Neutrophil (primary cell): ENCODE results near the gene RGS11.

Source experiments
- H3K27ac ChIP-seq: fragments of 200-600 bp; sonication (generic); 2 replicates; pipeline ENCODE4 v1.5.1; 2016; ENCODE audit warnings: mild to moderate bottlenecking, moderate library complexity
- H3K27me3 ChIP-seq: fragments of 200-600 bp; sonication (generic); 2 replicates; pipeline ENCODE4 v1.6.0; 2016; ENCODE audit warnings: mild to moderate bottlenecking
- H3K36me3 ChIP-seq: fragments of 200-600 bp; sonication (generic); 2 replicates; pipeline ENCODE4 v1.5.1; 2017
- H3K4me1 ChIP-seq, 2 experiments: fragments of 200-600 bp in 1 of 2; sonication (generic) in 1 of 2; 1 replicate in 1 of 2; 2 replicates in 1 of 2; pipeline versions ENCODE4 v1.5.1 to v1.6.1; 2013 to 2016; ENCODE audit warnings: low read depth in 1 of 2, low read length in 1 of 2, mild to moderate bottlenecking in 1 of 2, moderate library complexity in 1 of 2; ENCODE audit not compliant: control insufficient read depth in 1 of 2, insufficient read depth in 1 of 2
- H3K4me3 ChIP-seq, 2 experiments: fragments of 200-600 bp in 1 of 2; sonication (generic) in 1 of 2; 1 replicate in 1 of 2; 2 replicates in 1 of 2; pipeline ENCODE4 v1.5.1; 2013 to 2016; ENCODE audit warnings: low read depth in 1 of 2, low read length in 1 of 2, mild to moderate bottlenecking in 1 of 2, moderate library complexity in 1 of 2
- H3K9me3 ChIP-seq: fragments of 200-600 bp; sonication (generic); 2 replicates; pipeline ENCODE4 v1.5.1; 2016
- CTCF ChIP-seq: fragments of 200-600 bp; sonication (generic); IDR thresholded peaks from 2 replicates; pipeline ENCODE4 v1.5.1; 2016; ENCODE audit warnings: antibody characterized with exemption

Gene RGS11

GRCh38 chr16:305916-306626 lies 30.3 kb upstream of the RGS11 start:
- Histone ChIP-seq H3K27ac (no peak overlapping the region), H3K9me3 (no peaks in the 10 kb centered on the region), H3K4me3 (no peak overlapping the region), H3K27me3 (no peaks in the 10 kb centered on the region), H3K36me3 (peaks cover 87% of the 10 kb centered on the region), H3K4me1 (no peaks in the 10 kb centered on the region)
- TF ChIP-seq CTCF: no peak

- no peaks in the 10 kb centered on the region for H3K9me3 ChIP-seq
Observed at GRCh38 chr16:303760-304505, 28.2 kb upstream of the RGS11 start.

GRCh38 chr16:301950-302349 lies 26.2 kb upstream of the RGS11 start:
- H3K4me1 ChIP-seq: no peaks in the 10 kb centered on the region
- H3K27ac ChIP-seq: no peak overlapping the region
- no peaks in the 10 kb centered on the region for H3K27me3 ChIP-seq
- no peak overlapping the region for H3K4me3 ChIP-seq
- peaks cover 90% of the 10 kb centered on the region for H3K36me3 ChIP-seq
- TF ChIP-seq CTCF: no peak
- H3K9me3 ChIP-seq: no peaks in the 10 kb centered on the region

More at GRCh38 chr16:303760-304505, 28.2 kb upstream of the RGS11 start:
- Histone ChIP-seq H3K36me3 (peaks cover 90% of the 10 kb centered on the region), H3K4me1 (no peaks in the 10 kb centered on the region), H3K4me3 (no peak overlapping the region), H3K27ac (peak overlapping the region; percentile 18), H3K27me3 (no peaks in the 10 kb centered on the region)
- no peak for TF ChIP-seq CTCF

GRCh38 chr16:301235-301634 lies 25.5 kb upstream of the RGS11 start:
- H3K4me1 ChIP-seq: no peaks in the 10 kb centered on the region
- no peak overlapping the region for H3K4me3 ChIP-seq
- H3K36me3 ChIP-seq: peaks cover 90% of the 10 kb centered on the region
- TF ChIP-seq CTCF: no peak
- H3K27ac ChIP-seq: no peak overlapping the region
- no peaks in the 10 kb centered on the region for H3K27me3 ChIP-seq
- H3K9me3 ChIP-seq: no peaks in the 10 kb centered on the region

GRCh38 chr16:297832-298231 lies 22.1 kb upstream of the RGS11 start:
- no peak for TF ChIP-seq CTCF
- no peaks in the 10 kb centered on the region for H3K4me1 ChIP-seq
- no peak overlapping the region for H3K4me3 ChIP-seq
- no peaks in the 10 kb centered on the region for H3K27me3 ChIP-seq
- no peaks in the 10 kb centered on the region for H3K9me3 ChIP-seq
- H3K36me3 ChIP-seq: peaks cover 85% of the 10 kb centered on the region
- H3K27ac ChIP-seq: no peak overlapping the region
